ENCODE data around the gene PLA2G6. TPM values are rescaled to one million over a fixed set of nuclear protein-coding genes. Genes with fewer than 3 reads are reported as not detected.

The PLA2G6 gene
- total RNA-seq, 1 donor from 2014 or later = 60.8 TPM

DNA sequence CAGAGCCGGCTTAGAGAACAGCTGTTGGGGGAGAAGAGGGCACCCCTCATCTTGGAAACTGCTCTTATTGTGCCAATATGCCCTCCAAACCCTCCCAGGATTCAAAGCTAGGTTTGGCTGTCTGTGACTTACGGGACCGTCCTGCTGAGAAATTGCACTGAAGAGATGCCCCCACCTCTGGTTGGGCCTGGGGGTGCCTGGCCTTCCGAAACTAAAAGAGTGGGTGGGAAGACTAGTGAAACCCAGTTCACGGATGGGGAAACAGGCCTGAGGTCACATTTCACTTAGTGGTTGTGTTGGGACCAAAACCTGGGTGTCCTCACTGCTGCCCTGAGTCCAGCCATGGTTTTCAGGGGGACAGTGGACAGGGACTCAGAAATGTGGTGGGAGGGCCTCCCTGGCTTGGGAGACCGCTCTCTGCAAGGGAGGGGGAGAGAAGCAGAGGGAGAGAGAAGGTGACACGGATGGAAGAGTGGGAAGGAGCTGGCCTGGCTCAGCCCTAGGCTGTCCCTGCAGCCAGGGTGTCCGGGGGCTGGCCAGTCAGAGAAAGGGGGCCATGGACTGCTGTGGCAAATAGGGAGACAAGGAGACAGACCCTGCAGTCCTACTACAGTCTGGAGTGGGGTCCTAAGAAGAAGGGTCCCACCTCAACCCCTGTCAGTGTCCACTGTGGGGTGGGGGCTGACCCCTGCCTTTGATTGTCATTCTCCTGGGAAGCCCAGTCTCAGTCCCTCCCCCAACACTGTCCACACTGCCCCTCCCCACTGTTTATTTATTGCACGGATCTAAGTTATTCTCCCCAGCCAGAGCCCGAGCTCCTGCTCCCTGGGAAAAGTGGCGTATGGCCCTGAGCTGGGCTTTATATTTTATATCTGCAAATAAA lies 33.8 kb upstream of the PLA2G6 start:
- TF ChIP-seq CTCF (IDR thresholded peaks at IDR 0.05) = no peak

DNA sequence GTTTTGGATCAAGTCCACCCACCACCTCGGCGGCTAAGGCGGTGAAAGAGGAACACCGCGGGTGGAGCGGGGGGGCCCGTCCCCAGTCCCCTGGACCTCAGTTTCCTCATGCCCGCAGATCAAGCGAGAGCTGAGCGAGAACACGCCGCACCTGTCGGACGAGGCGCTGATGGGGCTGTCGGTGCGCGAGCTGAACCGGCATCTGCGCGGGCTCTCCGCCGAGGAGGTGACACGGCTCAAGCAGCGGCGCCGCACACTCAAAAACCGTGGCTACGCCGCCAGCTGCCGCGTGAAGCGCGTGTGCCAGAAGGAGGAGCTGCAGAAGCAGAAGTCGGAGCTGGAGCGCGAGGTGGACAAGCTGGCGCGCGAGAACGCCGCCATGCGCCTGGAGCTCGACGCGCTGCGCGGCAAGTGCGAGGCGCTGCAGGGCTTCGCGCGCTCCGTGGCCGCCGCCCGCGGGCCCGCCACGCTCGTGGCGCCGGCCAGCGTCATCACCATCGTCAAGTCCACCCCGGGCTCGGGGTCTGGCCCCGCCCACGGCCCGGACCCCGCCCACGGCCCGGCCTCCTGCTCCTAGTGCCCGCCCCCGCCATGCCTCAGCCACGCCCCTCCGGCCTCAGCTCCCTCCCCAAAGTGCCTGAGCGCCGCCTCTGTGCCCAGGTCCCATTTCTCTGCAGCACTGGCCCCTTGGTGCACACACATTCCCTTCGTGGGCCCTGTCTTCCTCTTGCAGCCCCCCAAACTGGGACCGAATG lies 32.8 kb upstream of the PLA2G6 start:
- ATAC-seq = peak; percentile 63 to 75
- Histone ChIP-seq H3K27me3 (ENCODE audit: low read depth) (no peaks in the 10 kb centered on the region), H3K4me1 (peaks cover 52% of the 10 kb centered on the region), H3K36me3 (no peaks in the 10 kb centered on the region), H3K4me3 (peak overlapping the region; percentile 40), H3K27ac (peak overlapping the region; percentile 67), H3K9me3 (no peaks in the 10 kb centered on the region)
- intact Hi-C loops (cut with DNase I) = no loop called here
- no peak for TF ChIP-seq CTCF (IDR thresholded peaks at IDR 0.05)
- peak; percentile 83 for DNase-seq

More for the DNA sequence above, 33.8 kb upstream of the PLA2G6 start:
- Histone ChIP-seq H3K4me1 (peaks cover 56% of the 10 kb centered on the region), H3K27me3 (ENCODE audit: low read depth) (no peaks in the 10 kb centered on the region), H3K36me3 (no peaks in the 10 kb centered on the region), H3K4me3 (no peak overlapping the region), H3K27ac (no peak overlapping the region), H3K9me3 (no peaks in the 10 kb centered on the region)
- intact Hi-C loops (cut with DNase I) = no loop called here
- ATAC-seq = no peak
- no peak for DNase-seq

DNA sequence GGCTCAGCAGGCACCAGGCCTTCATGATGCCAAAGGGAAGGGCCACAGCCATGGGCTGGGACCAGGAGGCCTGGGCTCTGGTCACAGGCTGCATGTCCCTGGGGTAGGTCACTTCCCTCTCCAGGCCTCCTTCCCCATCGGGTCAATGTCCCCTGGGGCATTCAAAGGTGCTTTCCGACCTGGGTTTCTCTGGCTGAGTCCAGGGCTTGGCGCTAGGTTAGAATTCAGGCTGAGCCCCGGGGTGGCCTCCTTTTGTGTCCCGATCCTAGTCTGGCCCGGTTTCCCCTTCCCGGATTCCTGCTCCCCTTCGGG lies 32.3 kb upstream of the PLA2G6 start:
- intact Hi-C loops (cut with DNase I) = no loop called here
- no peak for TF ChIP-seq CTCF (IDR thresholded peaks at IDR 0.05)
- Histone ChIP-seq H3K4me3 (peak overlapping the region; percentile 40), H3K36me3 (no peaks in the 10 kb centered on the region), H3K27me3 (ENCODE audit: low read depth) (no peaks in the 10 kb centered on the region), H3K27ac (peak overlapping the region; percentile 67), H3K4me1 (peaks cover 46% of the 10 kb centered on the region), H3K9me3 (no peaks in the 10 kb centered on the region)
- ATAC-seq (peak; percentile 10 to 26), DNase-seq (no peak)

GRCh38 chr22:38213319-38213989 lies 31.8 kb upstream of the PLA2G6 start:
- H3K4me3 ChIP-seq = peak overlapping the region; percentile 40
- ATAC-seq (peak; percentile 7 to 49), DNase-seq (no peak)
- H3K27ac ChIP-seq = peak overlapping the region; percentile 67
- H3K4me1 ChIP-seq = peaks cover 46% of the 10 kb centered on the region
- H3K9me3 ChIP-seq = no peaks in the 10 kb centered on the region
- TF ChIP-seq CTCF (IDR thresholded peaks at IDR 0.05) = no peak
- intact Hi-C loops (cut with DNase I) = no loop called here
- no peaks in the 10 kb centered on the region for H3K27me3 ChIP-seq (ENCODE audit: low read depth)
- no peaks in the 10 kb centered on the region for H3K36me3 ChIP-seq

DNA sequence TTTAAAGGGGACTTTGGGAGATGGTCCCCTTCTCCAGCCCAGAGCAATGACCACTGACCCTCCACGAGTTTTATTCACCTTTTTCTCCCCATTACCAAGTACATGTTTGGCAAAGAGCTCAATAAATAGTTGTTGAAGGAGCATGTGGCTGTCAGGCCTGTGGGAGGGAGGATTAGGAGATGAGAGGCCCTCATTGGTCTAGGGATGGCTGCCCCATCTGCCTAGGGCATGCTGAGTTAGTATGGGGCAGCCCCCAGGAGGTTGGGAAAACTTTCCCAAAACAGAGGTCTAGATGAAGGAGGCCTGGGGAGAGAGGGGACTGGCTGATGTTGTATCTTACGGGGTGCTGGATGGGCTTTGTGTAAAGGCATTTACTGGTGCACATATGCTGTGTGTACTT lies 30.8 kb upstream of the PLA2G6 start:
- no peak overlapping the region for H3K27ac ChIP-seq
- no peaks in the 10 kb centered on the region for H3K27me3 ChIP-seq (ENCODE audit: low read depth)
- no peak overlapping the region for H3K4me3 ChIP-seq
- intact Hi-C loops (cut with DNase I) = no loop called here
- no peaks in the 10 kb centered on the region for H3K36me3 ChIP-seq
- ATAC-seq (no peak), DNase-seq (no peak)
- peaks cover 39% of the 10 kb centered on the region for H3K4me1 ChIP-seq
- no peak for TF ChIP-seq CTCF (IDR thresholded peaks at IDR 0.05)
- no peaks in the 10 kb centered on the region for H3K9me3 ChIP-seq
